GM19372 (cell line): ENCODE measurements around the gene RAB11FIP4.

Experiments
- ATAC-seq: cut with Tn5 transposase; IDR thresholded peaks from one replicate; pipeline ENCODE4 v1.9.1; 2021; ENCODE audit warnings: mild to moderate bottlenecking, low read depth, moderate library complexity; ENCODE audit not compliant: unreplicated experiment

The RAB11FIP4 gene

GRCh38 chr17:31559584-31560501, 168.4 kb downstream of the RAB11FIP4 start:
- ATAC-seq: no peak

DNA sequence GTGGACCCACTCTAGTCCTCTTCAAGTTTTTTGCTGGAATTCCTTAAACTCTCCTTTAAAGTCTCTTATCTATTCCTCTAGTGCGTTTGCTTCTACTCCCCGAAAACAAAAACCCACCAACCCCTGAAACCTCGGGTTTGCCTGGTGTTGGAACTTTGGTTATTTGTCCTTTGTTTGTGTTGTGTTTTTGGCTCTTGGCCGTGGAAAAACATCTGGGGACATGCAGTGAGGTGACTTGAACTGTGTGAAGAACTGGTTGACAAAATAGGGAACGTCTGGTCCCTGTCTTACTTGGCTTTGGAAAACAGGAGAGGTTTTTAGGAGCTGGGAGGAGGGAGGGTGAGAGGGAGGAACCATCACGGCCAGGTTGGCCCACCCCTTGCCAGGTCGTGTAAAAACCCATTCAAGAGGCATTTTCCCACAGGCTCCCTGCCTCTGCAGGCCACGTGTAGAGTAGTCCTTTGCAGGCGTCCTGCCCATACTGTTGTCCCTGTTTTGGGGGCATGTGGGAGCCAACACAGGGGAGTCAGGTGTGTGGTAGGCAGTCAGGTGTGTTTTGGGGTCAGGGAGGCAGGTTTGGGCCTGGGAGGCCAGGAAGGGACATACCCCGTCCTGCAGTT, 169.3 kb downstream of the RAB11FIP4 start:
- ATAC-seq: no peak

GRCh38 chr17:31561469-31562375, 170.2 kb downstream of the RAB11FIP4 start:
- no peak for ATAC-seq

GRCh38 chr17:31562376-31562840, 170.9 kb downstream of the RAB11FIP4 start:
- ATAC-seq: no peak

DNA sequence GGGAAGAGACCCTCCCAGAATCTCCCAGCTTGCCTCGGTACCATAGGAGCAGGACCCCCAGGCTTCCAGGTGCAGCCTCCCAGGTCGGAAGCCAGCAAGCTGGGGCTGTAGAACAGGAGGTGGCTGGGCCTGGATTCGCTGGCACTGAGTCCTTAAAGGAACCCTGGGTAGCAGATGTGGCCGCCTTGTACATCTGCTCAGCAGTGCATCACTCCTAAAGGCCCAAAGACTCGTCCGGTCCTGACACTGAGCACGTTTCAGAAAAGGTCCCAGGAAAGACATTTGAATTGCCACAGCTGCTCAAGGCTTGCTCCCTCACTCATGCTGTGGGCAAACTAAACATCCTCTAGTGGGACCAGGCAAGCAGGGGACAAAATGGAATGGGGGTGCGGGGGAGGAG, 172.8 kb downstream of the RAB11FIP4 start:
- ATAC-seq: no peak

DNA sequence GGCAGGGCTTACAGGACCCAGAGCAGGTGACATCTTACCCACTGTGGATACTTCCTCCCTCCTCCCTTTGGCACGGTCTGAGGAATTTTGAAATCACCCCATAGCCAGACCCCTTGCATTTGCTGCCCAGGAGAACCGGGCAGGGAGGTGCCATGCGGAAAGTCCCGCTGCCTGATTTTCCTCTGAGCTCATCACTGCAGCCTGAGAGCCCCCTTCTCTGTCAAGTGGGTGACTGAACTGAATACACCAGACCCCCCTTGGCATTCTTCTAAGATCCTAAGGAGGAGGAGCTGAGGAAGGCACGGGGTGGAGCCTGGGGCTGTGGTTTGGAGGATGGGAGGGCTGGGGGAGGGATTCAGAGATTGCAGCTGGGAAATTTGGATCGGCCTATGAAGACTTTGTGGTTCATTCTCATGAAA, 173.4 kb downstream of the RAB11FIP4 start:
- no peak for ATAC-seq

DNA sequence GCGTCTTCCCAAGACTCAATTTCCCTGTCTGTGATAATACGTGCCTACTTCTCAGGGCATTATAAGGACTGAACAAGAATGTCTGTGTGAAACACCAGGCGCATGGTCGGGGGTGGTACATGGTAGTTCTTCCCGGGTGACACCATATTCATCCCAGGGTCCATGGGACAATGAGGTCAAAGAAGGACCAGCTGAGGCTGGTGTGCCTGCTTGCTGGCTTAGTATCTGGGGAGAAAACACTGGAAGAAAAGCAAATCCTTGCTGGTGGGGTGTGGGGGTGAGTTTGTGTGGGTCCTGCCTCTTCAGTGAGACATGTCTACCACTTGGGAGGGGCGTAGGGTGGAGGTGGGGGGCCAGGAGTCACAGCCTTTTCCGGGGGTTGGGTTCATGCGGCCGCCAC, 174.2 kb downstream of the RAB11FIP4 start:
- no peak for ATAC-seq

DNA sequence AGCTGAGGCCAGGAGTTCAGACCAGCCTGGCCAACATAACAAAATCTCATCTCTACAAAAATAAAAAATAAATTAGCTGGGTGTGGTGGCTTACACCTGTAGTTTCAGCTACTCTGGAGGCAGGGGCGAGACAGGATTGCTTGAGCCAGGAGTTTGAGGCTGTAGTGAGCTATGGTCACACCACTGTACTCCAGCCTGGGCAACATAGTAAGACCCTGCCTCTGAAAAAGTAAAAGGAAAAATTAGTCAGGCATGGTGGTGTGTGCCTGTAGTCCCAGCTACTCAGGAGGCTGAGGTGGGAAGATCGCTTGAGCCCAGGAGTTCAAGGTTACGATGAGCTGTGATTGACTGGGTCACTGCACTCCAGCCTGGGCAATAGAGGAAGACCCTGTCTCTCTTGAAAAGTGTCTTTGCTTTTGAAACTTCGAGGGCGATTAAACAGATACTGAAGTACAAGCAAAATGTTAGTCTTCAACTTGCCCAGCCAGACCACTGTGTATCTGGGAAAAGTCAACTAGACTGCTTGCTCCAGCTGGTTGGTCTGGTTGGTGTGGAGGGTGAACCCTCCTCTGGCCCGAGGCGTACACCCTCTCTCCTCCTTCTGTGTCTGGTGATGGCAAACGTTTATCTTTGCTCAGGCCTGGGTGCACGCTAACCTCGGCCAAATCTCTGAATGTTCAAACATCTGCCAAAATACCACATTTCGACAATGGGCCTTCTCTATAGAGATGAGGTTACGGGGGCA, 174.9 kb downstream of the RAB11FIP4 start:
- no peak for ATAC-seq

DNA sequence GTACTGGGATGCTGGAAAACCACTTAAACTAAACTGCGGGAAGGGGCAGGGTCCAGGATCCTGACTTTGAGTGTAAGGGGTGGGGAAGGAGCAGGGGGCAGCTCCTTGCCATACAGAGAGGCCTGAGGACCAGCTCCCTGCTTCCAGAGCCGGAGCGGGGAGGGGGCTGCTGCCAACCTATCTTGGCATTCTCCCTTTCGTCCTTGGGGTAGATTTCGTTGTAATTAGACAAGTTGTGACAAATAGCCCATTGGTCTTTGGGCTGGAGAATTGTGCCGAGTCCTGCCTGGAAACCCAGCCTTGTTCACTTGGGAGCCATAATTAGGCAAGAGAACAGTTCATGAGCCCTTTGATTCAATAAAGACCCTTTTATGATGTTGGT, 175.5 kb downstream of the RAB11FIP4 start:
- no peak for ATAC-seq

DNA sequence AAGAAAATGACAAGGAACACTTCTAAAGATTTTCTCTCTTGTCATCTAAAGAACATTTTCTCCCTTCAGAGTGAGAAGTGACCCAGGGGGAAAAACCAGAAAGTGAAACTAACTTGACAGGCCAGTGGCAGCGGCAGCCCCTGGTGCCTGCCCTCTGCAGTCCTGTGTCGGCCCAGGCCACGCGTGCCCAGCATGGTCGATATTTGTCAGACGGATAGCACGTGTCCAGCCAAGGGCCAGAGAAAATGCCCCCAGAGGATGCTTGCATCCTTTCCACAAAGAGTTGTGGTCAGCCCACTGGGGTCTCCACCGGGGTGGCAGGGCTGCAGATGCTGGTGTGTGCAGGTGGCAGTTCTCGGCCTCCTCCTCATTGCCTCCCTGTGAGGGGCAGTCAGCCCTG, 176.6 kb downstream of the RAB11FIP4 start:
- no peak for ATAC-seq

DNA sequence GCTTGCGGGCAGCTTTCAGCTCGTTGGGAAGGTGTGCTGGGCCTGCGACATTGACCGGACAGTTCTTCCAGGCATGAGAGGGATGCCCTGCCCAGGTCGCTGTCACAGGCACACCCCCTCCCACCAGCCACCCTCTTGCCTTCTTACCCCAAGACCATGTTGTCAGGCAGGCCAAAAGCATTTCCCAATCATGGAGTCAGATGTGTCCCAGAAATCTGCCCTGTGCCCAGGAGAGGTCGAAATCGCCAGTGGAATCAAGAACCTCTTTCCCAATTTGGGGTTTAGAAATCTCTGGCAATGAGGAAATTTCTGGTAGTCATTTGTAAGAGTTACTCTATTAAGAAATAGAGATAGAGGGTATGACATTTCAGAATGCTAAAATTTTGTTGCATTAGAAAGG, 177.1 kb downstream of the RAB11FIP4 start:
- ATAC-seq: no peak

DNA sequence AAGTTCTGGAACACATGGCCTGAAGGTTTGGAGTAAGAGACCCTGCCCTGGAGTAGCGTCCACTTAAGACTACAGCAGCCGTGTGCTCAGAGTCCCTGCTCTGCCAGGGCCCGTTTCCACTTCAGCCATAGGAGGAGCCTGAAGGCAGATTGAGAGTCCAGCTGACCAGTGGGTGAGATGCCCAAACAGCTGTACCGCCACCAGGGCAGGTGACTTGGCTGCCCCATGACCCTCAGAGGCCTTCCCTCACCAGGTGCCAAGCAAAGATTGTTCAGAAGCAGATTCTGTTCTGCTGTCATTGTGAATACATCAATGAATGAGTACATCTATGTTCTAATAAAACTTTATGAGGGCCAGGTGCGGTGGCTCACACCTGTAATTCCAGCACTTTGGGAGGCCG, 178.8 kb downstream of the RAB11FIP4 start:
- ATAC-seq: no peak

GRCh38 chr17:31570951-31571892, 179.7 kb downstream of the RAB11FIP4 start:
- ATAC-seq: no peak

GRCh38 chr17:31572341-31572740, 180.9 kb downstream of the RAB11FIP4 start:
- ATAC-seq: no peak

DNA sequence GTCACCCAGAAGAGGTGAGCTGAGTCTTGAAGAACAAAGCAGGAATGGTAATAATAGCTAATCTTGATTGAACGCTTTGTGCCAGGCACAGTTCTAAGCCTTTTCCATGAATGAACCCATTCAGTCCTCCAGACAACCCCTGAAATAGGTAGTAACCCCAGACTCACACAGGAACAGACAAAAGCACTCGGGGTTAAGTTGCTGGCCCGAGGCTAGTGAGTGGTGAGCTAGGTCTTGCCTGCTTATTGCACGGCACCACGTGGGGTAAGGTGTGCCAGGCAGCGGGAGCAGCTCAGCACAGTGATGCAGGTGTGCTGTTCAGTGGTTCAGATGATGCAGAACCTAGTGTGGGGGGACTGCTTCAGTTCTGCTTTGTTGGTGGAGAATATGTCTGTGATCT, 181.6 kb downstream of the RAB11FIP4 start:
- no peak for ATAC-seq

DNA sequence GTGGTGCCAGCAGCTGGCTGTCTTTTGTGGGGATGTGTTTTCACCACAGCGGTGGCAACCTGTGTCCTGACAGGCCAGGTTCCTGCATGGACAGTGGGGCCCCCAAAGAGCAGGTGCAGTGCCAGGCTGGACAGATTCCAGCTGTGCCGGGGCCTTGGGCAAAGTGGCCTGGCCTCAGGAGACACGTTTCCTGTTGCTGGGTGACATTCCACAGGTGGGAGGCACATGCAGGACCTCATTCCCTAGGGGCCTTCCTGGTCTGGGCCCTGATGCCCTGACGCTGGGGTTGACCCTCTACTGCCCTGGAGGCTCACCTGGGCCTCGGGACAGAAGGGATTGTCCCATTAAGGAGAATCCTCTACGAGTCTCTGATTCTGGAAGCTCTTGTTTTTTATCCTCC, 182.4 kb downstream of the RAB11FIP4 start:
- no peak for ATAC-seq

DNA sequence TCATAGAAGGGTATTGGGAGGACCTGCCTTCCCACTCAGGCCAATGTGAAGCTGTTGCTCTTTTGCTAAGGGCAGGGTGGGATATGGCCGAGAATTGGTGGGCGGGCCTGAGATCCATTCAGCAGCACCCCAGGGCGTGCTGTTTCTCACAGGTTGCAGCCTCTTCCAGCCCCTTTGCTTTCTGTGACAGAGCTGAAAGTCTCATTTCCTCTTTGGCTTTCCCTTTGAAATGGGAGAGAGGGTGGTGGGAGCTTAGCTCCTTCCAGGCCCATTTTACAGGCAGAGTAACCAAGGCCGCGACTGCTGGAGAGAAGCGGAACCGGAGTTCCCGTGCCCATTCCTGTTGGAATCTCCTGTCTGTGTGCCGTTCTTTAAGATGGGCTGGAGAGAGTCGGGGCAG, 183.0 kb downstream of the RAB11FIP4 start:
- ATAC-seq: no peak

- no peak for ATAC-seq
These were observed 183.6 kb downstream of the RAB11FIP4 start for GRCh38 chr17:31575043-31575442.

- ATAC-seq: no peak
These were observed 187.8 kb downstream of the RAB11FIP4 start for GRCh38 chr17:31579265-31579664.
